ENCODE measurements around the gene EML5. TPM values are rescaled to one million over a fixed set of nuclear protein-coding genes. Genes with fewer than 3 reads are reported as not detected.

The EML5 gene
- total RNA-seq, 1 experiment from 2014 or later = 0.66 TPM

- intact Hi-C loops (cut with micrococcal nuclease) = no loop called here
- no peaks in the 10 kb centered on the region for H4K20me1 ChIP-seq (ENCODE audit: low read length)
- H3K9me3 ChIP-seq (ENCODE audit: low read length) = 0 out of 2 replicates have a peak, but pooled peaks cover 4% of the 10 kb centered on the region
- no peak overlapping the region for H3K4me2 ChIP-seq (ENCODE audit: low read length)
- H3K4me1 ChIP-seq (ENCODE audit: insufficient read depth, low read length) = no peaks in the 10 kb centered on the region
- H3K36me3 ChIP-seq (ENCODE audit: low read depth, low read length) = no peaks in the 10 kb centered on the region
- H3K4me3 ChIP-seq (ENCODE audit: low read length) = no peak overlapping the region
- no peak overlapping the region for H3K27ac ChIP-seq (ENCODE audit: low read length)
- no peaks in the 10 kb centered on the region for H3K9me2 ChIP-seq (replicated peaks; ENCODE audit: low read length)
- no peaks in the 10 kb centered on the region for H3K27me3 ChIP-seq (ENCODE audit: low read length)
- H3K79me2 ChIP-seq (ENCODE audit: low read length) = no peaks in the 10 kb centered on the region
- DNase-seq (no peak), ATAC-seq (no peak)
- no peak for TF ChIP-seq EZH2 (IDR thresholded peaks at IDR 0.05; ENCODE audit: low read length, unreplicated experiment)
- TF ChIP-seq EZH2phosphoT487 (IDR thresholded peaks at IDR 0.05; ENCODE audit: borderline replicate concordance, low read length) = no peak
- TF ChIP-seq CTCF (conservative IDR thresholded peaks at IDR 0.05; ENCODE audit: low read depth, low read length) = no peak
- POLR2A ChIA-PET (ENCODE audit: unreplicated experiment) = no interaction called here
- BruUV-seq (replicated peaks) = no TSS peak
- no peak overlapping the region for H3K9ac ChIP-seq (ENCODE audit: low read length)
- no peaks in the 10 kb centered on the region for H3F3A ChIP-seq (ENCODE audit: low read length, unreplicated experiment)
- no peak overlapping the region for H2AFZ ChIP-seq (ENCODE audit: low read length)
- CTCF ChIA-PET = no interaction called here
Observed at GRCh38 chr14:88765130-88765529, 27.6 kb downstream of the EML5 start.

GRCh38 chr14:88753873-88754272 is 38.9 kb downstream of the EML5 start:
- no peaks in the 10 kb centered on the region for H4K20me1 ChIP-seq (ENCODE audit: low read length)
- intact Hi-C loops (cut with micrococcal nuclease) = no loop called here
- no TSS peak for BruUV-seq (replicated peaks)
- H3K4me2 ChIP-seq (ENCODE audit: low read length) = no peak overlapping the region
- no peaks in the 10 kb centered on the region for H3K27me3 ChIP-seq (ENCODE audit: low read length)
- no peaks in the 10 kb centered on the region for H3K36me3 ChIP-seq (ENCODE audit: low read depth, low read length)
- H3K9ac ChIP-seq (ENCODE audit: low read length) = no peak overlapping the region
- TF ChIP-seq EZH2phosphoT487 (IDR thresholded peaks at IDR 0.05; ENCODE audit: borderline replicate concordance, low read length) = no peak
- no peak for TF ChIP-seq EZH2 (IDR thresholded peaks at IDR 0.05; ENCODE audit: low read length, unreplicated experiment)
- TF ChIP-seq CTCF (conservative IDR thresholded peaks at IDR 0.05; ENCODE audit: low read depth, low read length) = no peak
- ChIA-PET POLR2A (ENCODE audit: unreplicated experiment) (no interaction called here), CTCF (no interaction called here)
- no peak overlapping the region for H3K27ac ChIP-seq (ENCODE audit: low read length)
- no peak for ATAC-seq
- peaks cover 13% of the 10 kb centered on the region for H3K4me1 ChIP-seq (ENCODE audit: insufficient read depth, low read length)
- no peak overlapping the region for H3K4me3 ChIP-seq (ENCODE audit: low read length)
- no peaks in the 10 kb centered on the region for H3K9me2 ChIP-seq (replicated peaks; ENCODE audit: low read length)
- no peak overlapping the region for H2AFZ ChIP-seq (ENCODE audit: low read length)
- H3K9me3 ChIP-seq (ENCODE audit: low read length) = no peaks in the 10 kb centered on the region
- peaks cover 2% of the 10 kb centered on the region for H3F3A ChIP-seq (ENCODE audit: low read length, unreplicated experiment)
- no peaks in the 10 kb centered on the region for H3K79me2 ChIP-seq (ENCODE audit: low read length)
- DNase-seq = no peak

- Histone ChIP-seq H2AFZ (ENCODE audit: low read length) (no peak overlapping the region), H3K27ac (ENCODE audit: low read length) (no peak overlapping the region), H3F3A (ENCODE audit: low read length, unreplicated experiment) (peaks cover 7% of the 10 kb centered on the region), H3K9ac (ENCODE audit: low read length) (no peak overlapping the region), H4K20me1 (ENCODE audit: low read length) (no peaks in the 10 kb centered on the region), H3K79me2 (ENCODE audit: low read length) (no peaks in the 10 kb centered on the region), H3K27me3 (ENCODE audit: low read length) (no peaks in the 10 kb centered on the region), H3K4me2 (ENCODE audit: low read length) (no peak overlapping the region), H3K4me1 (ENCODE audit: insufficient read depth, low read length) (peaks cover 25% of the 10 kb centered on the region), H3K9me2 (replicated peaks; ENCODE audit: low read length) (no peaks in the 10 kb centered on the region), H3K36me3 (ENCODE audit: low read depth, low read length) (no peaks in the 10 kb centered on the region), H3K9me3 (ENCODE audit: low read length) (no peaks in the 10 kb centered on the region), H3K4me3 (ENCODE audit: low read length) (no peak overlapping the region)
- DNase-seq (no peak), ATAC-seq (no peak)
- POLR2A ChIA-PET (ENCODE audit: unreplicated experiment) = no interaction called here
- CTCF ChIA-PET = no interaction called here
- intact Hi-C loops (cut with micrococcal nuclease) = no loop called here
- TF ChIP-seq EZH2phosphoT487 (IDR thresholded peaks at IDR 0.05; ENCODE audit: borderline replicate concordance, low read length) = no peak
- TF ChIP-seq CTCF (conservative IDR thresholded peaks at IDR 0.05; ENCODE audit: low read depth, low read length) = no peak
- no peak for TF ChIP-seq EZH2 (IDR thresholded peaks at IDR 0.05; ENCODE audit: low read length, unreplicated experiment)
- BruUV-seq (replicated peaks) = no TSS peak
Observed at GRCh38 chr14:88750945-88751344, 41.8 kb downstream of the EML5 start.
